MM.1S (cell line): Measurements from ENCODE around the gene KCND3.

ENCODE experiments used
- DNase-seq: peaks from one replicate; pipeline ENCODE4 v3.0.0-alpha.2; 2015
- H2AFZ ChIP-seq: fragments of 300-600 bp; sonication (generic); 2 replicates; pipeline ENCODE4 v1.6.0; 2016; ENCODE audit warnings: antibody characterized with exemption, low read length
- H3F3A ChIP-seq: fragments of 300-600 bp; sonication (generic); 2 replicates; pipeline ENCODE4 v1.6.1; 2016; ENCODE audit warnings: mild to moderate bottlenecking, antibody characterized with exemption, low read length, moderate library complexity, mixed read lengths; ENCODE audit not compliant: insufficient read depth
- H3K27ac ChIP-seq: fragments of 300-600 bp; sonication (generic); 2 replicates; pipeline ENCODE4 v1.5.1; 2016; ENCODE audit warnings: mild to moderate bottlenecking, low read length
- H3K27me3 ChIP-seq: fragments of 300-600 bp; sonication (generic); replicated peaks from 2 replicates; pipeline ENCODE4 v1.6.0; 2016; ENCODE audit warnings: low read length; ENCODE audit not compliant: insufficient read depth
- H3K36me3 ChIP-seq: fragments of 300-600 bp; sonication (generic); replicated peaks from 2 replicates; pipeline ENCODE4 v1.6.1; 2016; ENCODE audit warnings: mild to moderate bottlenecking, low read length, mixed read lengths; ENCODE audit not compliant: insufficient read depth
- H3K4me1 ChIP-seq: fragments of 300-600 bp; sonication (generic); 2 replicates; pipeline ENCODE4 v1.6.1; 2016; ENCODE audit warnings: low read length, mixed read lengths
- H3K4me2 ChIP-seq: fragments of 300-600 bp; sonication (generic); 2 replicates; pipeline ENCODE4 v1.6.0; 2016; ENCODE audit warnings: low read depth, low read length
- H3K4me3 ChIP-seq: fragments of 300-600 bp; sonication (generic); 2 replicates; pipeline ENCODE4 v1.5.1; 2016; ENCODE audit warnings: low read length, mixed read lengths
- H3K79me2 ChIP-seq: fragments of 300-600 bp; sonication (generic); 2 replicates; pipeline ENCODE4 v1.6.1; 2016; ENCODE audit warnings: mixed run types, low read length, mixed read lengths
- H3K9ac ChIP-seq: fragments of 300-600 bp; sonication (generic); 2 replicates; pipeline ENCODE4 v1.6.1; 2016; ENCODE audit warnings: low read length, mixed read lengths
- H3K9me2 ChIP-seq: fragments of 300-600 bp; sonication (generic); replicated peaks from 2 replicates; pipeline ENCODE4 v1.6.1; 2016; ENCODE audit warnings: mild to moderate bottlenecking, low read length, mixed read lengths; ENCODE audit not compliant: insufficient read depth
- H3K9me3 ChIP-seq: fragments of 300-600 bp; sonication (generic); replicated peaks from 2 replicates; pipeline ENCODE4 v1.6.1; 2016; ENCODE audit warnings: mild to moderate bottlenecking, low read length, mixed read lengths; ENCODE audit not compliant: insufficient read depth
- H4K20me1 ChIP-seq: fragments of 300-600 bp; sonication (generic); 2 replicates; pipeline ENCODE4 v1.6.1; 2016; ENCODE audit warnings: mild to moderate bottlenecking, low read length, moderate library complexity, mixed read lengths; ENCODE audit not compliant: insufficient read depth
- EZH2 ChIP-seq: fragments of 300-600 bp; sonication (generic); optimal IDR thresholded peaks from 2 replicates; pipeline ENCODE3; 2017; ENCODE audit warnings: low read depth, mild to moderate bottlenecking, antibody characterized with exemption, low read length, mixed read lengths
- EZH2phosphoT487 ChIP-seq: fragments of 300-600 bp; sonication (generic); IDR thresholded peaks from 2 replicates; pipeline ENCODE4 v1.6.1; 2018; ENCODE audit warnings: antibody characterized with exemption, low read length
- TF ChIP-seq, protein P1 (sequence below): fragments of 300-600 bp; sonication (generic); IDR thresholded peaks from 2 replicates; pipeline ENCODE4 v1.5.1; 2016; ENCODE audit warnings: antibody characterized with exemption, low read length, mixed read lengths

KCND3 gene

DNA sequence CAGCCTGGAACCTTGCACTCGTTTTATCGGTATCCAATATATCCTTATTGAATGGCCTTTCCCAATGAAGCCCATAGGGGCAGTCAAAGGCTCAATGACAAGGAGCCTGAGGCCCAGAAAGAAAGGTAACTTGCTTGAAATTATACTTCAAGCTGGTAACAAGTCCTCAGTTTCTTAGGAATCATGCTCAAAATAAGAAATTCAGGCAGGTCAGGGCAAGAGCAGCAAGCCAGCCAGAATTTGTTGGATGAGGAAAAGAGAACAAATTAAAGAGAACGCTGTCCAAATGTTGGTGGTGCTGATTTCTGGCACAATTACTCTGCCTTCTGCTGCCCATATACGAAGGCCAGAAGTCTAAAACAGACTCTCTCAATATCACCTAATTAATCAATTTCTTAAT lies 156.1 kb downstream of the KCND3 start:
- Histone ChIP-seq H3K9me2 (no peaks in the 10 kb centered on the region), H3K4me1 (no peaks in the 10 kb centered on the region), H4K20me1 (no peaks in the 10 kb centered on the region), H2AFZ (no peak overlapping the region), H3K4me3 (no peak overlapping the region), H3K4me2 (no peak overlapping the region), H3K79me2 (no peaks in the 10 kb centered on the region), H3F3A (no peaks in the 10 kb centered on the region), H3K27ac (no peak overlapping the region), H3K9me3 (no peaks in the 10 kb centered on the region), H3K9ac (no peak overlapping the region), H3K36me3 (no peaks in the 10 kb centered on the region), H3K27me3 (no peaks in the 10 kb centered on the region)
- TF ChIP-seq EZH2 (no peak), EZH2phosphoT487 (no peak)
- TF ChIP-seq, protein P1, sequence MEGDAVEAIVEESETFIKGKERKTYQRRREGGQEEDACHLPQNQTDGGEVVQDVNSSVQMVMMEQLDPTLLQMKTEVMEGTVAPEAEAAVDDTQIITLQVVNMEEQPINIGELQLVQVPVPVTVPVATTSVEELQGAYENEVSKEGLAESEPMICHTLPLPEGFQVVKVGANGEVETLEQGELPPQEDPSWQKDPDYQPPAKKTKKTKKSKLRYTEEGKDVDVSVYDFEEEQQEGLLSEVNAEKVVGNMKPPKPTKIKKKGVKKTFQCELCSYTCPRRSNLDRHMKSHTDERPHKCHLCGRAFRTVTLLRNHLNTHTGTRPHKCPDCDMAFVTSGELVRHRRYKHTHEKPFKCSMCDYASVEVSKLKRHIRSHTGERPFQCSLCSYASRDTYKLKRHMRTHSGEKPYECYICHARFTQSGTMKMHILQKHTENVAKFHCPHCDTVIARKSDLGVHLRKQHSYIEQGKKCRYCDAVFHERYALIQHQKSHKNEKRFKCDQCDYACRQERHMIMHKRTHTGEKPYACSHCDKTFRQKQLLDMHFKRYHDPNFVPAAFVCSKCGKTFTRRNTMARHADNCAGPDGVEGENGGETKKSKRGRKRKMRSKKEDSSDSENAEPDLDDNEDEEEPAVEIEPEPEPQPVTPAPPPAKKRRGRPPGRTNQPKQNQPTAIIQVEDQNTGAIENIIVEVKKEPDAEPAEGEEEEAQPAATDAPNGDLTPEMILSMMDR, result no peak
- no peak for DNase-seq

DNA sequence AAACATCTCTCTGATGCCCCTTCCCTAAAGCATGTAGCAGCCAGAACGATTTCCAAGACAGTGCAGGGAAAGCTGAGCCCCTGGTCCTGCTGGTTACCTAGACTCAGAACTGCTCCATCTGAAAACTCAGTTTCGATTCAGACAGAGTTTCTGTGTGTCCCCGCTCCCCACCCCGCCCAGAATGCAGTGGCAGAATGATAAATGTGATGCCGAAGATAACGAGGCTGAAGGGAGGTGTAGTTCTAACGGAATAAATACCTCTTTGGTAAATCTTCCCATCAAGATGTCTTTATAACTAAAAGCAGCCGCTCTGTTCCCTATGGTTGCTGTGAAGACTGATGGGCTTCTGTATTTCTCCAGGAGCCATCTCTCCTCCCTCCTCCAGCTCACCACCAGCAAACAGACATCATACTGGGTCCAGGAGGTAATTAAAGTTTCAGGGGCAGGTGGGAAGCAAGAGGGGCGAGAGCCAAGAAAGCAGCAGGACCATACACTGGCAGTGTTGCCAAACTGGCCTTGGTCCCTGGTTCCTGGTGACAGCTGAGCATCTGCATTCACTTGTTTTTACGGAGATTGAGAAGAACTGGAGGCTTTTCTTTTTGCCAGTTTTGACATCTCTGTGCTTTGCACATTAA lies 156.8 kb downstream of the KCND3 start:
- H4K20me1 ChIP-seq, result no peaks in the 10 kb centered on the region
- no peaks in the 10 kb centered on the region for H3K4me1 ChIP-seq
- H3K27ac ChIP-seq, result no peak overlapping the region
- DNase-seq, result no peak
- H3K27me3 ChIP-seq, result no peaks in the 10 kb centered on the region
- H3K79me2 ChIP-seq, result no peaks in the 10 kb centered on the region
- no peaks in the 10 kb centered on the region for H3K36me3 ChIP-seq
- H2AFZ ChIP-seq, result no peak overlapping the region
- H3F3A ChIP-seq, result no peaks in the 10 kb centered on the region
- no peak overlapping the region for H3K9ac ChIP-seq
- no peaks in the 10 kb centered on the region for H3K9me3 ChIP-seq
- no peak overlapping the region for H3K4me2 ChIP-seq
- TF ChIP-seq EZH2phosphoT487 (no peak), EZH2 (no peak)
- TF ChIP-seq, protein P1, result no peak
- no peak overlapping the region for H3K4me3 ChIP-seq
- H3K9me2 ChIP-seq, result no peaks in the 10 kb centered on the region

DNA sequence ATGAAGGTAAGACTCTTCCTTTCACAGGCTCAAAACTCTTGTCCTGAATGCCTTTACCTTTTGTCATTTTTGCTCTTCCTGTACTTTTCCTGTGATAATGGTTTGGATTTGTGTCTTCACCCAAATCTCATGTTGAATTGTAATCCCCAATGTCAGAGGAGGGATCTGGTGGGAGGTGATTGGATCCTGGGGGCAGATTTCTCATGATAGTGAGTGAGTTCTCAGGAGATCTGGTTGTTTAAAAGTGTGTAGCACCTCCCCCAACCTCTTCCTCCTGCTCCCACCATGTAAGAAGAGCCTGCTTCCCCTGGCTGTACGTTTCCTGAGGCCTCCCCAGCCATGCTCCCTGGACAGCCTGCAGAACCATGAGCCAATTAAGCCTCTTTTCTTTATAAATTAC lies 158.3 kb downstream of the KCND3 start:
- TF ChIP-seq, protein P1, result no peak
- TF ChIP-seq EZH2phosphoT487 (no peak), EZH2 (no peak)
- Histone ChIP-seq H3K9ac (no peak overlapping the region), H2AFZ (no peak overlapping the region), H3K27ac (no peak overlapping the region), H3K9me2 (no peaks in the 10 kb centered on the region), H3K36me3 (no peaks in the 10 kb centered on the region), H3K4me1 (no peaks in the 10 kb centered on the region), H3K27me3 (no peaks in the 10 kb centered on the region), H3F3A (no peaks in the 10 kb centered on the region), H3K4me2 (no peak overlapping the region), H3K9me3 (no peaks in the 10 kb centered on the region), H4K20me1 (no peaks in the 10 kb centered on the region), H3K4me3 (no peak overlapping the region), H3K79me2 (no peaks in the 10 kb centered on the region)
- no peak for DNase-seq
